ENCODE results near the gene MGAM2.

DNA sequence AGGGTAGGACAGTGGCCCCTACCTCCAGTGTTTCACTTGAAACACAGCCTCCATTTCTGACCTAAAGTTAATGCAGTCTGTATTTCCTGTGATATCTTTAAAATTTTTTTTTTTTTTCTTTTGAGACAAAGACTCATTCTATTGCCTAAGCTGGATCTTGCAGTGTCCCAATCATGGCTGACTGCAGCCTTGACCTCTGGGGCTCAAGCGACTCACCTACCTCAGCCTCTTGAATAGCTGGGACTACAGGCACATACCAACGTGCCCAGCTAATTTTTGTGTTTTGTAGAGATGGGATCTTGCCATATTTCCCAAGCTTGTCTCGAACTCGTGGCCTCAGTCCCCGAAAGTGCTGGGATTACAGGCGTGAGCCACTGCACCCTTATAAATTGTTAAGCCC, 16.7 kb upstream of the MGAM2 start:
- TF ChIP-seq, protein P1, sequence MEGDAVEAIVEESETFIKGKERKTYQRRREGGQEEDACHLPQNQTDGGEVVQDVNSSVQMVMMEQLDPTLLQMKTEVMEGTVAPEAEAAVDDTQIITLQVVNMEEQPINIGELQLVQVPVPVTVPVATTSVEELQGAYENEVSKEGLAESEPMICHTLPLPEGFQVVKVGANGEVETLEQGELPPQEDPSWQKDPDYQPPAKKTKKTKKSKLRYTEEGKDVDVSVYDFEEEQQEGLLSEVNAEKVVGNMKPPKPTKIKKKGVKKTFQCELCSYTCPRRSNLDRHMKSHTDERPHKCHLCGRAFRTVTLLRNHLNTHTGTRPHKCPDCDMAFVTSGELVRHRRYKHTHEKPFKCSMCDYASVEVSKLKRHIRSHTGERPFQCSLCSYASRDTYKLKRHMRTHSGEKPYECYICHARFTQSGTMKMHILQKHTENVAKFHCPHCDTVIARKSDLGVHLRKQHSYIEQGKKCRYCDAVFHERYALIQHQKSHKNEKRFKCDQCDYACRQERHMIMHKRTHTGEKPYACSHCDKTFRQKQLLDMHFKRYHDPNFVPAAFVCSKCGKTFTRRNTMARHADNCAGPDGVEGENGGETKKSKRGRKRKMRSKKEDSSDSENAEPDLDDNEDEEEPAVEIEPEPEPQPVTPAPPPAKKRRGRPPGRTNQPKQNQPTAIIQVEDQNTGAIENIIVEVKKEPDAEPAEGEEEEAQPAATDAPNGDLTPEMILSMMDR (IDR thresholded peaks at IDR 0.05) = no peak
- TF ChIP-seq POLR2A (IDR thresholded peaks at IDR 0.05) = no peak

All from Peyer's patch (tissue), 4 donors.